ENCODE data around the gene KLHDC10.
"Not testable (repeated sequence)": the region's sequence is repeated elsewhere in the genome, so short reads cannot be mapped to it uniquely, and the experiment has no call there.

GRCh38 chr7:130052250-130052649 is 18.1 kb upstream of the KLHDC10 start:
- TF ChIP-seq CTCF, POLR2A (IDR thresholded peaks at IDR 0.05): not testable (repeated sequence)

Measured in vagina (tissue), 2 donors.